ENCODE data around the gene ATG4A.

GRCh38 chrX:108130889-108131288 lies 39.3 kb downstream of the ATG4A start:
- TF ChIP-seq RAD21 (CRISPR knock-in tag; conservative IDR thresholded peaks at IDR 0.05 in 1 of 2, IDR thresholded peaks at IDR 0.05 in 1 of 2), result no peak
- no peak for TF ChIP-seq KAT2B (IDR thresholded peaks at IDR 0.05; ENCODE audit: low read depth, low read length)
- TF ChIP-seq, protein P1, sequence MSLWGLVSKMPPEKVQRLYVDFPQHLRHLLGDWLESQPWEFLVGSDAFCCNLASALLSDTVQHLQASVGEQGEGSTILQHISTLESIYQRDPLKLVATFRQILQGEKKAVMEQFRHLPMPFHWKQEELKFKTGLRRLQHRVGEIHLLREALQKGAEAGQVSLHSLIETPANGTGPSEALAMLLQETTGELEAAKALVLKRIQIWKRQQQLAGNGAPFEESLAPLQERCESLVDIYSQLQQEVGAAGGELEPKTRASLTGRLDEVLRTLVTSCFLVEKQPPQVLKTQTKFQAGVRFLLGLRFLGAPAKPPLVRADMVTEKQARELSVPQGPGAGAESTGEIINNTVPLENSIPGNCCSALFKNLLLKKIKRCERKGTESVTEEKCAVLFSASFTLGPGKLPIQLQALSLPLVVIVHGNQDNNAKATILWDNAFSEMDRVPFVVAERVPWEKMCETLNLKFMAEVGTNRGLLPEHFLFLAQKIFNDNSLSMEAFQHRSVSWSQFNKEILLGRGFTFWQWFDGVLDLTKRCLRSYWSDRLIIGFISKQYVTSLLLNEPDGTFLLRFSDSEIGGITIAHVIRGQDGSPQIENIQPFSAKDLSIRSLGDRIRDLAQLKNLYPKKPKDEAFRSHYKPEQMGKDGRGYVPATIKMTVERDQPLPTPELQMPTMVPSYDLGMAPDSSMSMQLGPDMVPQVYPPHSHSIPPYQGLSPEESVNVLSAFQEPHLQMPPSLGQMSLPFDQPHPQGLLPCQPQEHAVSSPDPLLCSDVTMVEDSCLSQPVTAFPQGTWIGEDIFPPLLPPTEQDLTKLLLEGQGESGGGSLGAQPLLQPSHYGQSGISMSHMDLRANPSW (CRISPR knock-in tag; IDR thresholded peaks at IDR 0.05), result no peak
- no peak for TF ChIP-seq NCOR1 (IDR thresholded peaks at IDR 0.05)
- no peak for TF ChIP-seq SREBF2 (CRISPR knock-in tag; IDR thresholded peaks at IDR 0.05)
- TF ChIP-seq, protein P2, sequence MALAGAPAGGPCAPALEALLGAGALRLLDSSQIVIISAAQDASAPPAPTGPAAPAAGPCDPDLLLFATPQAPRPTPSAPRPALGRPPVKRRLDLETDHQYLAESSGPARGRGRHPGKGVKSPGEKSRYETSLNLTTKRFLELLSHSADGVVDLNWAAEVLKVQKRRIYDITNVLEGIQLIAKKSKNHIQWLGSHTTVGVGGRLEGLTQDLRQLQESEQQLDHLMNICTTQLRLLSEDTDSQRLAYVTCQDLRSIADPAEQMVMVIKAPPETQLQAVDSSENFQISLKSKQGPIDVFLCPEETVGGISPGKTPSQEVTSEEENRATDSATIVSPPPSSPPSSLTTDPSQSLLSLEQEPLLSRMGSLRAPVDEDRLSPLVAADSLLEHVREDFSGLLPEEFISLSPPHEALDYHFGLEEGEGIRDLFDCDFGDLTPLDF (CRISPR knock-in tag; IDR thresholded peaks at IDR 0.05), result no peak
- TF ChIP-seq ERF (CRISPR knock-in tag; IDR thresholded peaks at IDR 0.05), result no peak
- TF ChIP-seq SAP30 (IDR thresholded peaks at IDR 0.05; ENCODE audit: borderline replicate concordance, insufficient read depth, low read depth, low read length, poor library complexity, severe bottlenecking), result no peak
- TF ChIP-seq GATAD2B (IDR thresholded peaks at IDR 0.05; ENCODE audit: borderline replicate concordance), result no peak
- TF ChIP-seq, protein P3, sequence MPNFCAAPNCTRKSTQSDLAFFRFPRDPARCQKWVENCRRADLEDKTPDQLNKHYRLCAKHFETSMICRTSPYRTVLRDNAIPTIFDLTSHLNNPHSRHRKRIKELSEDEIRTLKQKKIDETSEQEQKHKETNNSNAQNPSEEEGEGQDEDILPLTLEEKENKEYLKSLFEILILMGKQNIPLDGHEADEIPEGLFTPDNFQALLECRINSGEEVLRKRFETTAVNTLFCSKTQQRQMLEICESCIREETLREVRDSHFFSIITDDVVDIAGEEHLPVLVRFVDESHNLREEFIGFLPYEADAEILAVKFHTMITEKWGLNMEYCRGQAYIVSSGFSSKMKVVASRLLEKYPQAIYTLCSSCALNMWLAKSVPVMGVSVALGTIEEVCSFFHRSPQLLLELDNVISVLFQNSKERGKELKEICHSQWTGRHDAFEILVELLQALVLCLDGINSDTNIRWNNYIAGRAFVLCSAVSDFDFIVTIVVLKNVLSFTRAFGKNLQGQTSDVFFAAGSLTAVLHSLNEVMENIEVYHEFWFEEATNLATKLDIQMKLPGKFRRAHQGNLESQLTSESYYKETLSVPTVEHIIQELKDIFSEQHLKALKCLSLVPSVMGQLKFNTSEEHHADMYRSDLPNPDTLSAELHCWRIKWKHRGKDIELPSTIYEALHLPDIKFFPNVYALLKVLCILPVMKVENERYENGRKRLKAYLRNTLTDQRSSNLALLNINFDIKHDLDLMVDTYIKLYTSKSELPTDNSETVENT (CRISPR knock-in tag; IDR thresholded peaks at IDR 0.05), result no peak
- TF ChIP-seq KDM5B (IDR thresholded peaks at IDR 0.05; ENCODE audit: insufficient replicate concordance, low read depth, low read length), result no peak
- TF ChIP-seq ZBTB7A (IDR thresholded peaks at IDR 0.05; ENCODE audit: borderline replicate concordance, control insufficient read depth, low read depth, low read length), result no peak
- TF ChIP-seq ZFP1 (CRISPR knock-in tag; IDR thresholded peaks at IDR 0.05), result no peak

All from K562 (cell line).